Measurements from ENCODE around the gene FIZ1.
A peak's percentile ranks its signal among the peaks of the same experiment; 100 is the strongest.

The FIZ1 gene

GRCh38 chr19:55611983-55612645 lies 12.8 kb upstream of the FIZ1 start:
- DNase-seq: no peak

GRCh38 chr19:55611300-55611982 lies 12.1 kb upstream of the FIZ1 start:
- no peak for DNase-seq

- DNase-seq: no peak
These were observed 10.0 kb upstream of the FIZ1 start for GRCh38 chr19:55609326-55609725.

GRCh38 chr19:55606817-55607216 lies 7.5 kb upstream of the FIZ1 start:
- DNase-seq: no peak

GRCh38 chr19:55606471-55606787 lies 7.1 kb upstream of the FIZ1 start:
- no peak for DNase-seq

GRCh38 chr19:55605637-55606470 lies 6.5 kb upstream of the FIZ1 start, which contains the start of gene ZNF865:
Gene ZNF865, plus strand, starts transcription at chr19:55605647. Its CDS starts 7,972 bp downstream, at chr19:55613619.
- peak; percentile 76 for DNase-seq

- peak; percentile 99 for DNase-seq
These were observed 5.9 kb upstream of the FIZ1 start for GRCh38 chr19:55605207-55605636.

GRCh38 chr19:55603581-55604292 lies 4.4 kb upstream of the FIZ1 start:
- DNase-seq: no peak

- no peak for DNase-seq
These were observed 3.8 kb upstream of the FIZ1 start for GRCh38 chr19:55603115-55603514.

GRCh38 chr19:55602104-55603001 lies 3.0 kb upstream of the FIZ1 start:
- no peak for DNase-seq

- no peak for DNase-seq
These were observed 1.8 kb upstream of the FIZ1 start for GRCh38 chr19:55601084-55601483.

GRCh38 chr19:55600662-55601028 lies 1.3 kb upstream of the FIZ1 start:
- no peak for DNase-seq

GRCh38 chr19:55599842-55600661 lies 735 bp upstream of the FIZ1 start, which contains the start of gene ZNF524:
Gene ZNF524, plus strand, starts transcription at chr19:55600288. Its CDS starts 1,825 bp downstream, at chr19:55602113.
- peak; percentile 86 for DNase-seq

GRCh38 chr19:55598719-55599467 lies 424 bp downstream of the FIZ1 start:
- peak; percentile 83 for DNase-seq

- no peak for DNase-seq
These were observed 1.3 kb downstream of the FIZ1 start for GRCh38 chr19:55598034-55598433.

- DNase-seq: no peak
These were observed 1.8 kb downstream of the FIZ1 start for GRCh38 chr19:55597501-55597921.

- no peak for DNase-seq
These were observed 3.0 kb downstream of the FIZ1 start for GRCh38 chr19:55596304-55596703.

GRCh38 chr19:55594996-55595545 lies 4.2 kb downstream of the FIZ1 start:
- no peak for DNase-seq

GRCh38 chr19:55593096-55593772 lies 6.1 kb downstream of the FIZ1 start:
- DNase-seq: no peak

Data from CD4-positive, alpha-beta T cell treated with Interleukin-17A for 4 hours (primary cell).